NCI-H1092 (cell line): Measurements from ENCODE around the gene PCGF2.

Experiments used
- DNase-seq: peaks from one replicate; lab custom pipeline; 2025; lab: John Stamatoyannopoulos, UW

PCGF2 gene

DNA sequence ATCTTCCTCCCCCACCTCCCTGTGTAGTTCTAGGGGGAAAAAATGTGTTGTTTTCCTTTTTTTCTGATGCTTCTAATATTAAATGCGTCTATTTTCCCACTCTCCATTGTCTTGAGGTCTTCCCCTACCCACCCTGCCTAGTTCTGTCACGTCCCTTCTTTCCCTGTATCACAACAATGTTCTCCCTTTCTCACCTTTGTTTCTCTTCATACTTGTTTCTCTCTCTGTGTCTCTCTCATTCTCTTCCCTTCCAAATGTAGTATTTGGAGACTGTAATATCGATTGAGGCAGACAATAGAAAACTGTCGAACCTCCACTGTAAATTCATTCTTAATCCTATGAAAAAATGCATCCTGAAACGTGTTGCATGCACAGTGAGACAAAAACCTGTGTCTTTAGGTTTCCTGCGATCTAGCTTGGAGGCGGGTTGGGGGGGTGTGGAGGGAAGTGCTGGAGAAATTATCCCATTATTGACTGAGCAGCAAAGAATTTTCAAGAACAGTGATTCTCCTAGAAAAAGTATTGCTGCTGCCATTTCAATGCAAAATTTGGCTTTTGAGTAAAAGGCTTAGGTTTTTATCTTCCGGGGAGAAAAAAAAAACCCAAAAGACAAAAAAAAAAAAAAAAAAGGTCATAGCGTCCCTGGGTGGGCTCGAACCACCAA lies 3.1 kb upstream of the PCGF2 start:
- no peak for DNase-seq

DNA sequence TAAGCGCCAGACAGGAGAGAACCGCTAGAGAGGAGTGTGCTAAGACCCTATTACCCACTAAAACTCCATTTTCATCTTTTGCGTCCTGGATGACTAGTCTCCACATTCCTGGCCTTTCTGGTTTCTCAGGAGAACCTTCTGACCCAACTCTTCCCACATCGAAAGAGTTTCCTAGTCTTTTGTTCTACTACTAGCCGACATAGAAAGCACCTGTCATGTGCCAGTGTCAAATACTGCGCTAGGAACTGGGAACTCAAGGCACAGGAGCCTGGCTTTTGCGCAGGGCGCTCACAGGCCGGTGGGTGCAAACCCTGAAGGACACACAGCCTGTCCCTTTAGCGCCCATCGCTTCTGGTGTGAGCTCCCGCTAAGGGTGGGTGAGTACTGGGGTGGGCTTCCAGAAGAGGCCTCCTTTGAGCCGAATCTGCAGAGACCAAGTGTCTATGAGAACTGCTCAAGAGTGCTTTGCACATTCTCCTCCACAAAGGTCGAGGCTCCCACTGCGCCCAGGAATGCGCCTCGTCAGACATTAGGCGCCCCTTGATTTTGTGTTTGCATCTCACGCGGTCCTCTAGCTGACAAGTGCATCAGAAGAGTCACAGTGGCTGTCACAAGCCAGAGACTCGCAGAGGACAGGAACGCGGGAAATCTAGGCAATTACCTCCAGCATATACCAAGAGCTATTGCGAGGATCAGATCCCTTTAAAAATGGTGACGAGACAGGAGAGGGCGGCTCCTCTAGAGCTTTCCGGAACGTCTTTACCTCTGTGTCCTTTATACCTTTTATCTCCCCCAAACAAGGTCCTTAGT lies 2.4 kb upstream of the PCGF2 start:
- DNase-seq, result no peak

DNA sequence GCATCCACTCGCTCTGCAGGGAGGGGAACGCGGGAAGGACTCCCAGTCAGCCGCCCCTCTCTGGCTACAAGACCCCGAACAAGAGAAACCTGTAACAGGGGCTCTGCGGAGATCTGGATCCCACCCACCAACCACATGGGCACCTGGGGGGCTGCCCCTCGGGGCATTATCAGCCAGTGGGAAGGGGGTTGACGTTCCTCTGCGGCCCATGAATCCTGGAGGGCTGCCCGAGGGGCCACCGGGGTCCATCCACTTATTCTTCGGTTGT lies 1.8 kb upstream of the PCGF2 start:
- no peak for DNase-seq

DNA sequence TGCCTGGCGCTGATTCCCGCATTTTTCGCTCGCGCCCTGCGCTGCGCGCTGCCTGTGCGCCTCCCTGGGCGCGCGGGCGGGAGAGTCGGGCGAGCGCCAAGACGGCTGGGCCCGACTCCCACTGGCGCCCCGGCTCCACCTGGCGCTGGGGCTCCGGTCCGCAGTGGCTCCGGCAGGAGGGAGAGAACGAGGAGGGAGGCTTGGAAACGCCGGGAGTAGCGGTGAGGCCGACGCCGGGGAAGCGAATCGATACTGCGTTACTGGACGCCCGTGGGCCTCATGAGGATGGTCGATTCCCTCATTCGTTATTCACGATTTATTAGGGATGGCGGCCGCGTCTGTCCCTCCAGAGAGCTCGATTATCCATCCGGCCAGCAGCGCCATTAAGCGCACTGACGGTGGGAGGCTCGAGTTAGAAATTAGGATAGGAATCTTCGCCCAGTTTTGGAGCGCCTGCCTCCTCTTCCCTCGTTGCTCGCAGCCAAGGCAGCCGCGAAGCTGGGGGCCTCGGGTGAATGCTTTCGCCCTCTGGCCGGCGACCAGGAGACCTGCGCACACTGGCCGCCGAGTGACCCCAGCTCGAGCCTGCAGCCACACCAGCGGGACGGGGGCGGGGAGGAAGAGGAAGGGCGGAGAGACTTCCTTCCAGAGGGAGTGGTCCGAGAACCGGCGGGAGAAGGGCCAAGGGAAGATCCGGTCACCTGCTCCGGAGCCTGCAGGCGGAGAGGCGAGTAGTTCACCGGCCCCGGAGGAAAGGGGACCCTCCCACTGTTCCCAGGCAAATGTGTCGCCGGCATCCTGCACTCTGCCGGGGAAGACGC lies 1.3 kb upstream of the PCGF2 start:
- peak; percentile 51 for DNase-seq

DNA sequence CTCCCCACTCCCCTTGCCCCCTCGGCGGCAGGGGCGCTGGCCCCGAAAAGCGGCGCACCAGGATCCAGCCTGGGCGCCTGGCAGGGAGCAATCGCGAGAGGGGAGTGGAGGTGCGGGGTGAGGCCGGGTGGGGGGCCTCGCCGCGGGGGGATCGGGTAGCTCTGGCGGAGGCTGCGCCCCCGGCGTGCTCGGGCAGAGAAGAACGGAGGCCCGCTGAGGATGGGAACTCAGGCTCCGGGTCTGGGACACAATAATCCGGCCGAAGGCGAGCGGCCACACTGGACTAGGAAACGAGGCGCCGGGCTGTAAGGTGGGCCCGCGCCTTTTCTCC lies 721 bp upstream of the PCGF2 start:
- DNase-seq, result no peak

DNA sequence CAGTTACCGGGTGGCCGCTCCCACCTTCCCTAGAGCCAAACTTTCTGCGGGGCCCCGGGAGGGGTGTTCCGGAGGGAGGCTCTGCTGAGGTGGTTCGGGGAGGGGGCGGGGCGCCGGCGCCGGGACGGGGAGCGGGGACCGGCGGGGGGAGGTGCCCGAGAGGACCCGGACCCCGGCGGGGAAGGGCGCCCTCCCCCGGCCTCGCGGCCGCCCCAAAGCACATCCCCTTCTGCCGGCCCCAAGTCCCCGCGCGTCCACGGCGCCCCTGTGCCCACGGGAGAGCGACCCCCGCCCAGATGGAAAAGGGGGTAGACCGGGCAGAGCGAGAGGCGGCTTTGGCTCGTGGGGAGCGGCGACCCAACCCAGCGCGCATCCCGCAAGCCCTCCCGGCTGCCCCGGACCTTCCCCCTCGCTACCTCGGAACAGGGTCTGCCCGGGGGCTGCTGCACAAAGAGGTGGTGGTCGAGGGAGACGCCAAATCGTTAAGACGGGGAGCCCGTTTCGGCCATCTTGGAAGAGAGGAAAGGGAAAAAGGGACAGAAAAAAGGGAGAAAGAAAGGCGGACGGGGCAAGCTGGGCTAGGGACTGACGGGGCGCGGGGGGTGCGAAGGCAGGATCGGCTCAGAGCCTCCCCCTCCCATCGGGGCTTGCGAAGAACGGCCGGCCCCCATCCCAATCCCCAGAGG lies 530 bp downstream of the PCGF2 start:
- DNase-seq, result no peak

DNA sequence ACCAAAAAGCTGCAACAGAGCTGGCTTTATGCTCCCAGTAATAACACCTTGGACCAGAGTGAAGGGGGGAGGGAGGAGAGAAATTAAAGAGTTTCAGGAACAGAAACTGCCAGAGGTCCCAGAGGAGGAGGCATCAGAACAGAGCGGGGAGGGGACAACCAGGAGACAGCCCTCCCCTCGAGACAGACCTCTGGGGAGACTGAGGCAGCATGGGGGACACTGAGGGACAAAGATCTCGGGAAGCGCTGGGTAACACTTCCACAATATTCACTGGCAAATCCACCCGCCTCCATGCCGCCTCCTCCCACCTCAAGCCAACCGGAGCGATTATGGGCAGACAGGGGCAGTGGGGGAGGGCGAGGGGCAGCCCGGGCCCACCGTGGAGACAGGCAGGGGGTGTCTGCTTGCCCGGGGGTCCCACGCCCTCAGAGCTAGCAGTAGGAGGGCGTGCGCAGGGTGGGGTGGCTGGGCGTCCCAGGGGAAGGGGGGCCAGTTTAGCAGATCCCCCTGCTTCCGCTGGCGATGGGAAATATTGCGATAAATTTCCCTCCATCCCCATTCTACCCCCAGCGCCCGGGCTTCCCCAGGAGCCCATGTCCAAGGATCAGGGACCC lies 1.2 kb downstream of the PCGF2 start:
- no peak for DNase-seq

DNA sequence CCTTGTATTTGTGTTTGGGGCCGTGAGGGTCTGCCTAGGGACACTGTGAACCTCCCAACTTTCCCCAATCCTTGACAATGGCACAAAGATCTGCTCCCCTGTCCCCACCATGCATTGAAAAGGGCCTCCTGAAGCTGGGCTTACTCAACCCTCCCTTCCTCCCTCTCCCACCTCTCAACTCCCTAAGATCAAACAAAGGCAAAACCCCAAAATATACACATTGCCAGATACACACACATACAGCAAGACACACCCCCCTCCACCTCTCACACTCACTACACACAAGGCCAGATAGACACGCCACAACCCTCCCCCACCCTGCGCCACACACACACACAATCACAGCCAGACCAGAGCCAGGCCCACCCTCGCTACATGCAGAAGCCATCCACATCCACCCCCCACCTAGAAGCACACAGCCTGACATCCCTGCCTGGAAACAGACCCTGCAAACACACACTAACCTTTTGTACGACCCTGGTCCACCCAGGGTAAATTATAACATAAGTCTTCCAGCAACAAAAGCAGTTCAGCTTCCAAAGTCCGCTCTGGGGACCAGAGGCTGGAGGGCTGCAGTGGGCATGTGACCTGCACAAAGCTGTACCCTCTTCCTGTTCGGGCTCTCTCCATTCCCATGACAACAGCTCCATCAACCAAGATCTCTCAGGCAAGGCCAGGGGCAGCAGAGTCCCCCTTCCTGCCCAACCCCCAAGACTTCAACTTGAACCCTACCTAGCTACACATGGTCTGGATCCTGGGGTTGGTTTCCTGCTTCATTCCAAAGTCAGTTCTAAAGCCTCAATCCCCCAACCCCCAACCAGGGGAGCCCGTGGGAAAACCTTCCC lies 1.9 kb downstream of the PCGF2 start:
- no peak for DNase-seq

DNA sequence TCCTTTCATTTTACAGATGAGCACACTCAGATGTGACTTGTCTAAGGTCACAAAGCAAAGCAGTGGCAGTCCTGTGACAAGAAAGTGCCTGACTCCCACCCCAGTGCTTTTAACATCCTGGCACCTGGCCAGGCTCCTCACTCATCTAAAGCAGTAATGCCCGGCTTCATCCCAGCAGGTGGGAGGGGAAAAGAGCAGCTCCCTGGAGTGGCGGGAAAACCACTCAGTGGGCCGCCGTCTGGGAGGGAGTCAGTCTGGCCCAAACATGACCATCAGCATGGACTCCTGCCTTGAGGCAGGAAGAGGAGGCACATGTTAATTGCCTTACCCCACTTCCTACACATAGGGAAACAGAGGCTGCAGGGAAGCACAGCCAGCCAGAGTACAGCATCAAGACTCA lies 2.6 kb downstream of the PCGF2 start:
- DNase-seq, result peak; percentile 64

DNA sequence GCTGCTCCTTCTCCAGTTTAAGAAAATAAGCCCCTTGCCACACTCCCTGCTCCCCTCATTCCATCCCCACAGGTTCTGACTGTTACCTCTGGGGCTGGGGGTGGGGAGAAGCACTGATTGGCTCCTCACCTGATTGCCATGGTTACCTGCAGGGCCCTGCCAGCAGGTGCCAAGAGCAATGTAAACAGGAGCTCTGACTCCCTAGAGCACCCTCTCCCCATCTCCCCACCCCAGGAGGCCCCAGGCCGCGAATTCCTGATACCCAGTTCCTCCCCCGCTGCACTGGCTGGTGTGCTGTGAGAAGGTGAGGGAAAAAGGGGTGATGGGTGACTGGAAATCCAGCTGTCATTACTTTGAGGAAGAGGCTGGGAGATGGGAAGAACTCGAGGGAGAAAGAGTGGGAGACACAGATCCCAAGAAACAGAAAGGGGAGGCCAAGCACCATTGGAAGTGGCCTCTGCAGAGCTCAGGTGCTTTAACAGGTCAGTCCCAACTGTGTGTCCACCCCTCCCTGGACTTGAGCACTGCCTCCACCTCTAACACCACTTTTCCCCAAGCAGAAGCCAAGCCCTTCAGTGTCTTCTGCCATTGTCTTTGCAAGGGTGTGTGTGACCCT lies 4.5 kb downstream of the PCGF2 start:
- peak; percentile 40 for DNase-seq

DNA sequence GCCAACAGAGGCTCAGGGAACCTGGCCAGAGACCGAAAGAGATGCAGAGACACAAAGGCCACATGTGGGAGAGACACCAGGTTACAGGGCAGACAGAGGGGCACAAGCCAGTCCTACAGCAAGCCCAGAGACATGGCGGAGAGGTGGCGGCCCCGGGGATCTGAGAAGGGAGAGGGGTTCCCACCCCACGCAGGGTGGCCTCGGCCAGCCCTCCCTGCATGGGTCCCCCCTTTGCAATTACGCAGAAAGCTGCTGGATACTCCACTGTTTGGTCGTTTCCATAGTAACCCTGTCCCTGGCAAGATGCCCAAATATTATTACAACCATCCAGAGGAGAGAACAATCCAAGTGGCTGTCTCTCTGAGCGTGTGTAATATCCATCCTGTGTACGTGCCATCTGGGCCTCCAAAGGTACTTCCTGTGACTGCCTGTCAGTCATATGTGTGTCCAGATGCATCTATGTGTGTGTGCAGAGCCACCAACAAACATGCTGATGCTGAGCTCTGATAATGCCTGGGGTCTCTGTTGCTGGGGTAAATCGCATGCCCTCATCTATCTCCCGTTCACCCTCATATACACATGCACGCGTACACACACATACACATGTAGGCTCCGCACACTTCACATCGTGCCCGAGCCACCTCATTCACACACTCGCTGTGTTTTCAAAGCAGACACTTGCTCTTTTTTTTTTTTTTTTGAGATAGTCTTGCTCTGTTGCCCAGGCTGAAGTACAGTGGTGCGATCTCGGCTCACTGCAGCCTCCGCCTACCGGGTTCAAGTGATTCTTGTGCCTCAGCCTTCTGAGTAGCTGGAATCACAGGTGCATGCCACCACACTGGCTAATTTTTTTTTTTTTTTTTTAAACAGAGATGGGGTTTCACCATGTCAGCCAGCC lies 5.5 kb downstream of the PCGF2 start:
- DNase-seq, result peak; percentile 83

DNA sequence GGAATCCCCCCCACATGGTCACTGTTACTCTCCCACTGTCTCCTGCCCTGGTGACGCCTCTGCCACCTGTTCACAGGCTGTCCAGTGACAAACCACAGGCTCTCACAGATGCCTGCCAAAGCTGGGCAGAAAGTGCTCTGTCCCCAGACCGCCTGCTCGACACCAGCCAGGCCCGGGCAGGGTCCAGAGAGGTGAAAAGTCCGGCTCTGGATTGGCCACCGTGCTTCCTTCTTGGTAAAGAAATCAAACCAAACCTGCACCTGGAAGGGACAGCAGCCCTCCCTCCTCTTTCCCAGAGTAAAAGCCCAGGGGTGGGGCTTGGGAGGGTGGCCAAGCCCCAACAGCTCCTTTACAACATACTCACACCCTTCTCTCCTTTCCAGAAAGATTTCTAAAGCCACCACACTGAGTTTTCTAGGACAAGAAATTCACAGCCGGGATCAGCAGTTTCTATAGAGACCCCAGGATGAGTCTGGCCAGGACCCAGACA lies 6.2 kb downstream of the PCGF2 start:
- no peak for DNase-seq

DNA sequence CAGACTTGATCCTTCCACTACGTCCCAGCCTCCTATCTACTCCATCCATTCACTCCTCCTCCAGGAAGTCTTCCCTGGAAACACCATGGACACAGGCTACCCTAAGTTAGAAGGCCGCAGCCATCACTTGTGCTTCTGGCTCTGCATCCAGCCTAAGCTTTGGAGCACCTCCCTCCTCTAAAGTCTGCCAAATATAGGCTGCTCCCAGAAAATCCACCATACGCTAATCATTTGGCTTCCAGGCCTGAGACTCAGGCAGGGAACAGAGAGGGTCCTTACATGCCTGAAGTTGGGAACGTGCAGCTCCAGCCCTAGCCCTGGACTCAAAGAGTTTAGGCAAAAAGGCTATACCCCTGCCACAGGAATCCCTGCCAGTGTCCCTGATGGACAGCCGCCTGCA lies 6.7 kb downstream of the PCGF2 start:
- no peak for DNase-seq

DNA sequence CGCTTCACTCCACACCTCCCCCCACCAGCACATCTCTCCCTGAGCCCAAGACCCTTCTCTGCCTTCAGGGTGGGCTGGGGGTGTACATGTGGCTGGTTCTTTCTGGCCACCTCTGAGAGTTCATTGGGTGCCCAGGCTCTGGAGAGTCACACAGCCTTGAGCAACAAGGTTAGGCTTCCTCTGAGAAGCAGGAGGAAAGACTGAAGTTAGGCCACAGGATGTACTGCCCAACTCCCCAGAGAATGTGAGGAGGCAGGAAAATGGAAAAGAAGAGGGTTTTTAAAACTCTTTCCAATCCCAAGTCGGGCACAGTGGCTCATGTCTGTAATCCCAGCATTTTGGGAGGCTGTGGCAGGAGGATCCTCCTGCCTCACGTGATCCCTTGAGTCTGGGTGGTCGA lies 7.3 kb downstream of the PCGF2 start:
- DNase-seq, result no peak

DNA sequence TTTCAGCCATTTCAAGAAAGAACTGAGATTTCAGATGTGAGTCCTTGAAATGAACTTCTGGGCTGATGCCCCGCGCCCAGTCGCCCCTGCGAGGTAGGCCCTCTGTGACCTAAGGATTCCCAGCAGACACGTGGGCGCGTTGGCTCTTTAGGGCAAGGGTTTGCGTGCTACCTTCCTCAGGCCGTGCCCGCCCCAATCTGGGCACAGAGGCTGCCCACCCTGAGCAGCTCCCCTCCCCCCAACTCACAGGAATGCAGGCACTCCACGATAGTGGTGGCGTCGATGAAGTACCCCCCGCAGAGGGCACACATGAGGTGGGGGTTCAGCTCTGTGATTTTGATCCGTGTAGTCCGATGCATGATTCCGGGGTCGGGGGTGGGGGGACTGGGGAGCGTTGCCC lies 8.1 kb downstream of the PCGF2 start:
- DNase-seq, result no peak

DNA sequence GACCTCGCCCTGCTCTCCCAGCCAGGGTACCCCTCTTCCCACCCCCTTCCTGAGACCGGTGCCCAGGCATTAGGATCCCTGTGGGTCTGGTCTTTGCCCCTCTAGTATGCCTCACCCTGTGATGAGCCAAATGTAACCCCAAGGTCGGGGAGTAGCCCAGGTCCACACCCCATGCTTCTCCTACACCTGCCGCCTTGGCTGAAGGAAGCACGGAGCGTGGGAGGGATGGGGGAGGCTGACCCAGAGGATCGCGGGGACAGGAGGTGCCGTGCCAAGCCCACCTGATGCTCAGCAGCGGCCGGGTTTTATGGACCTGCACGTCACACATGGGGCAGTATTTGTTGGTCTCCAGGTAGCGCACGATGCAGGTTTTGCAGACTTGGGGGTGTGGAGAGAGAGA lies 8.8 kb downstream of the PCGF2 start:
- no peak for DNase-seq

DNA sequence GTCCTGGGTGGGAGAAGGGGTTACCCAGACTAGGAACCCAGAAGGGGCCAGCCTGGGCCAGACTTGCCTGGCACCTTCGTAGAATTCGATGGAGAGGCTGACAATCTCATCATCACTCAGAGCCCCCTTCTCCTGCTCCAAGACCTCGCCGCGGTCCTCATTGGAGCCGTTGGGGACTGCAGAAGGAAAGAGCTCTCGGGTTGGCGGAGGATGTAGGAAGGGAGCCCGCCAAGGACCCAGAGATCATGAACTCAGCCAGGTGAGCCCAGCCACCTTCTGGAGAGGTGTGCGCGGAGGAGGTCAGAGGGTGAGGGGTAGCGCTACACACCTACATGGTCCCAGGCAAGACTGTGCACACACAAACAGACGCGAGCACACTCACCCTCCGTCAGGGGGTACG lies 9.4 kb downstream of the PCGF2 start:
- no peak for DNase-seq

DNA sequence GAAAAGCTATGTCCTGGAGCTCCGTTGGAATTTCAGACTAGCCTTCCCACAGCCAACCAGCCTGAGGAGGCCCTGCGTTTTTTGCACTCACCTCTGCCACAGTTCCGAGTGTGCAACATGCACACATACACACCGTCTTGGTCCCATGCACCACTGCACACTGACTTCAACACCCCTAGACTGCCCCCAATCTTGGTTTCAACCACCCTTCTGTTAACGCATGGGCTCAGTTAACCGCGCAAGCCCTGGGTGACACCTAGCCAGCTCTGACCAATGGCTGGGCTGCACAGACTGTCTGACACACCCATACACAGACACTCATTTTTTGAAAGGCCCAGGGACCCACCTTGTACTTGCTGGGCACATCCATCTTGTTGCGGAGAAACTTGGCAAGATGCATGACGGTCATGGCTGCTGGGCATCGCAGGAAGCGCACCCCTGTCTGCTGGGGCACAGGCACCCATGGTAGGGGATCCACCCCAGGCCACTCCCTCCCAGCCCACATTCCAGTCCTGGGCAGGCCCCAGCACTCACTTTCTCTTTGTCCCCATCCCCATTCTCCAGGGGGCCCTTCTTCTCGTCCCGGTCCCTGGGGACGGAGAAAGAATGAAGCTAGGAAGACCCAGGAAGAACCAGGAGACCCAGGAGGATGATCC lies 10.0 kb downstream of the PCGF2 start:
- no peak for DNase-seq
